GM19099 (cell line): ENCODE results near the gene STPG2.

Experiments
- POLR2A ChIP-seq: IDR thresholded peaks from 3 replicates; pipeline ENCODE4 v1.6.1; 2011; ENCODE audit warnings: low read depth; ENCODE audit not compliant: insufficient read length; ENCODE audit errors: extremely low read depth

The STPG2 gene

DNA sequence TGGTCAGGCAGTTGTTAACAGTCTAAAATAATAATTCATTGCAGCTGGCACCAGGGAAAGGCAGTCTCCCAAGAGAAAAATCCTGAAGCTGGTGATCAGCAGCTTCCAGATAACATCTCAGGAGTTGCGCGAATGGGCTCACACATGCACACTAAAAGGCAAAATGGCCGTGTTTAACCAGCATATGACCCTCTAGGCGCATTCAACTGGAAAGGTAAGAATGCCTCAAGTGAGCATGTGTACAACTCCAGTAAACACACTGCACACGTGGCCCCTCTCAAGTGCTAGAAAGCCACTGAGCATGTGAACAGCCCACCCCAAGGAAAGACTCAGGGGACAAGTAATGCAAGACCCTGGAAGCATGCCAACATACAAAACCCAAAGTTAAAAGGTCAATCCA lies 33.1 kb downstream of the STPG2 start:
- TF ChIP-seq POLR2A = no peak

- no peak for TF ChIP-seq POLR2A
Observed at GRCh38 chr4:98102660-98103059, 40.6 kb downstream of the STPG2 start.

- TF ChIP-seq POLR2A = no peak
Observed at GRCh38 chr4:98101988-98102387, 41.3 kb downstream of the STPG2 start.

GRCh38 chr4:98098764-98099163 lies 44.5 kb downstream of the STPG2 start:
- TF ChIP-seq POLR2A = no peak

- no peak for TF ChIP-seq POLR2A
Observed at GRCh38 chr4:98094118-98094517, 49.2 kb downstream of the STPG2 start.

DNA sequence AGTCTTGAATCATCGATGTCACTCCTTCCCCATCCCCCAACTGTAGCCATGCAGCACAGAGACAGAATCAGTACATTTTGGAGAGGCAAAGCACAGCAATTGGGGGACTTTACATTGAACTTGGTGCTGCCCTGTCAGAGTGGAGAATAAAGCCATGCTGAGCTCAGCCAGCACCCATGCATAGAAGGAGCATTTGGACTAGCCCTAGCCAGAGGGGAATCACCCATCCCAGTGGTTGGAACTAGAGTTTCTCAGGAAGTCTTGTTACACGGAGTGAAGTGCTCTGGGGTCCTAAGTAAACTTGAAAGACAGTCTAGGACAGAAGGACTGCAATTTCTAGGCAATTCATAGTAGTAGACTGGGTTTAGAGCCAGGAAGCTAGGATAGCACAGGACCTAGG lies 49.6 kb downstream of the STPG2 start:
- TF ChIP-seq POLR2A = no peak

DNA sequence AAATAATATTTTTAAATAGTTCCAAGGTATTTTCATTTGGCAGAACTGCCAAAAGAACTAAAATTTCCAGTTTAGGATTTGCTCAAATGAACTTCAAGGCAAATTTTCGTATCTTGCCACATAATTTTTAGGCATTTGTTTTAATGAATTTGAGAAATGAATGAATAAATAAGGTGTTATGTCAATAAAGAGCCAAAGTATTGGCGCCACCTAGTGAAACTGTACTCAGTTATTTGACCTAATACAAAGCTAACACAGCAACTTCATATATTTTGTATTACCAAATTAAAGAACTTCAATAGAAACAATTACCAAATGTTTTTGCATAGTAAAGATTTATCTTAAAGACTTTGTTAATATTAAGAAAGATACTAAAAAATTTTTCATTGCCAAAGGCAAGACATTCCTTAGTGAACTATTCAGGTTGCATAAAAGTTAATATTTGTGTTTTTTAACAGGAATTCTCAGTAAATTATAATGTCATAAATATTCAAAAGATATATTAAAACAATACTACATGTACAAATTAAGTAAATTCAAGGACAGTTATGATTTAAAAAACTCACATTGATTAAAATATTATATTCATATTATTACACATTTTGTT lies 50.3 kb downstream of the STPG2 start:
- no peak for TF ChIP-seq POLR2A

GRCh38 chr4:98081936-98082335 lies 61.3 kb downstream of the STPG2 start:
- no peak for TF ChIP-seq POLR2A

- TF ChIP-seq POLR2A = no peak
Observed at GRCh38 chr4:98068495-98068894, 74.8 kb downstream of the STPG2 start.

- no peak for TF ChIP-seq POLR2A
Observed at GRCh38 chr4:98055800-98056501, 87.3 kb downstream of the STPG2 start.

GRCh38 chr4:98046665-98047064 lies 96.6 kb downstream of the STPG2 start:
- no peak for TF ChIP-seq POLR2A

DNA sequence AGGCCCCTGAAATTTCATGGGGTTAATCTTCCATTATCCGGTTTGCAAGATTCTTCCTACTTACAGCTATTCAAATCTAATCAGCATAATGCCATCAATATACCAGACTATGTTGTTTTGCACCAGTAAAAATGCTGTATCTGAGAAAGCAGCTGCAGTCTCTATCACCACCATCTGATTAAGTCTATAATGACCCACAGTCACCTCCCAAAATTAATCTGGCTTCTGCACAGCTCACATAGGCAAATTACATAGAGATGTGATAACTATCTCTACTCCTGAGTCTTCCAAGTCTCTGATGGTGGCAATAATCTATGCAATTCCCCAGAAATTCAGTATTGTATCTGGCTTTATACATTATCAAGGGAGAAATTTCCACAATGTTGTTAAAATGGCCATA lies 113.2 kb downstream of the STPG2 start:
- TF ChIP-seq POLR2A = no peak

DNA sequence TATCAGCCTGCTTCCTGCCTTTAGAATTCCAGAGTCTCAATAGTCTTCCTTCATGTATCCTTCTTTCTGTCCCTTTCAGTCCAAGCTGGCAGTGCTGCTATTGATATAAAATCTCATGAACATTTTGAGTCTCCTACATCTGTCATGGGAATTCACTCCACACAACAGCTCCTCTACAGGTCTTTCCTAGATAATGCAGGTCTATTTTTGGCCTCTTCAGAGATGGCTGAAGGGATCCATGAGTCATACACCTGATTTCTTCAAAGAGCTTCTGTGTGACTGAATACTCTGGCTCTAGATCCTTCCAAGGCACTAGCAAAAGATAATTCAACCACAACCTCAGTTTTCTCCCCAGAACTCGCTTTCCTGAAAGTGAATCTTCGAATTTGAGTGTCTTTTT lies 115.4 kb downstream of the STPG2 start:
- no peak for TF ChIP-seq POLR2A

DNA sequence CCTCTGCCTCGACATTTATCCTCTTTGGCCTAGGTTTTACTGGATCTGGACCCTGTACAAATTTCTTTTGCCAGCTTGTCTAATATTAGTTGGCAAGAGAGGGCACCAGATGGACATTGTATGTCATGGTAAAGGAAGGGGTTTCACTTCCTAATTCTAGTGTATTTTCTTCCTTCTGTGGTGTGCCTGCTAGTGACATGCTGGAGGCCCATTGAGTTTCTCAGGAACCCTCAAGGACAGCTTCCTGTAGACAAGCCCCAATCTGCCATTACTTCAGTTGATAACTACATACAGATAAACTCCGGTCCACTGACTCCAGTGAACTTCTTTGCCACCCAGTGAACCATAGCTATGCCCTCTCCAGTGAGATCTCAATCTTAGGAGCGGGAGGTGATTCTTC lies 116.9 kb downstream of the STPG2 start:
- TF ChIP-seq POLR2A = no peak

- no peak for TF ChIP-seq POLR2A
Observed at GRCh38 chr4:98006814-98007412, 136.4 kb downstream of the STPG2 start.

GRCh38 chr4:98006060-98006459 lies 137.2 kb downstream of the STPG2 start:
- no peak for TF ChIP-seq POLR2A
